SU-DHL-6 (cell line): ENCODE results near the gene MTCP1.

Experiments
- H2AFZ ChIP-seq: fragments of 200-600 bp; sonication (generic); 2 replicates; pipeline ENCODE4 v1.6.1; 2014; ENCODE audit warnings: low read depth, mild to moderate bottlenecking, moderate library complexity, mixed read lengths, antibody characterized with exemption, low read length; ENCODE audit not compliant: severe bottlenecking
- H3F3A ChIP-seq: fragments of 200-600 bp; shearing (Covaris generic); 2 replicates; pipeline ENCODE4 v1.6.0; 2016; ENCODE audit warnings: antibody characterized with exemption, mild to moderate bottlenecking; ENCODE audit not compliant: insufficient read depth
- H3K27ac ChIP-seq: fragments of 200-600 bp; sonication (generic); 2 replicates; pipeline ENCODE4 v1.5.1; 2016; ENCODE audit warnings: low read depth, mild to moderate bottlenecking, low read length, moderate library complexity, mixed read lengths
- H3K27me3 ChIP-seq: fragments of 200-600 bp; sonication (generic), shearing (Covaris generic); 2 replicates; pipeline ENCODE4 v1.6.0; 2014; ENCODE audit warnings: mild to moderate bottlenecking, low read length
- H3K36me3 ChIP-seq: fragments of 200-600 bp; sonication (generic); 2 replicates; pipeline ENCODE4 v1.6.1; 2014; ENCODE audit warnings: mild to moderate bottlenecking, low read length, mixed read lengths
- H3K4me2 ChIP-seq: fragments of 300-600, 200-600 bp; shearing (Covaris generic), sonication (generic); 2 replicates; pipeline ENCODE4 v1.6.0; 2014; ENCODE audit warnings: low read length, low read depth, mild to moderate bottlenecking; ENCODE audit not compliant: poor library complexity, severe bottlenecking
- H3K4me3 ChIP-seq: fragments of 200-600 bp; sonication (generic); 2 replicates; pipeline ENCODE4 v1.5.1; 2014; ENCODE audit warnings: antibody characterized with exemption, low read length, mild to moderate bottlenecking, mixed read lengths; ENCODE audit not compliant: insufficient read depth, poor library complexity, severe bottlenecking
- H3K79me2 ChIP-seq: fragments of 200-600 bp; sonication (generic); 2 replicates; pipeline ENCODE4 v1.6.1; 2014; ENCODE audit warnings: mild to moderate bottlenecking, low read length, moderate library complexity; ENCODE audit not compliant: insufficient read depth
- H3K9ac ChIP-seq: fragments of 200-600 bp; sonication (generic); 2 replicates; pipeline ENCODE4 v1.7.0; 2014; ENCODE audit warnings: mild to moderate bottlenecking, low read length
- H3K9me2 ChIP-seq: fragments of 200-600 bp; sonication (generic); replicated peaks from 2 replicates; pipeline ENCODE4 v1.6.1; 2014; ENCODE audit warnings: low read length; ENCODE audit not compliant: insufficient read depth
- H3K9me3 ChIP-seq: fragments of 200-600 bp; sonication (generic); 2 replicates; pipeline ENCODE4 v1.6.1; 2014; ENCODE audit warnings: low read length, mixed read lengths; ENCODE audit not compliant: insufficient read depth
- H4K20me1 ChIP-seq: fragments of 200-600 bp; sonication (generic); 2 replicates; pipeline ENCODE4 v1.6.1; 2014; ENCODE audit warnings: low read depth, mild to moderate bottlenecking, antibody characterized with exemption, low read length, moderate library complexity, mixed read lengths
- CTCF ChIP-seq: fragments of 200-600 bp; sonication (generic); IDR thresholded peaks from one replicate; pipeline ENCODE4 v1.5.1; 2017; ENCODE audit warnings: antibody characterized with exemption, mild to moderate bottlenecking, low read length, moderate library complexity; ENCODE audit not compliant: insufficient read depth, poor library complexity, severe bottlenecking
- EZH2phosphoT487 ChIP-seq: fragments of 200-600 bp; sonication (generic), shearing (Covaris generic); conservative IDR thresholded peaks from 2 replicates; pipeline ENCODE4 v1.6.1; 2018; ENCODE audit warnings: mild to moderate bottlenecking, antibody characterized with exemption, low read length, moderate library complexity, mixed read lengths

The MTCP1 gene

GRCh38 chrX:155028877-155029291, 42.1 kb downstream of the MTCP1 start:
- TF ChIP-seq EZH2phosphoT487 (no peak), CTCF (no peak)
- peak overlapping the region; percentile 87 for H3K9ac ChIP-seq
- no peak overlapping the region for H3K4me3 ChIP-seq
- H2AFZ ChIP-seq: no peak overlapping the region
- H3K4me2 ChIP-seq: peak overlapping the region; percentile 79
- H3K27me3 ChIP-seq: no peaks in the 10 kb centered on the region
- no peaks in the 10 kb centered on the region for H4K20me1 ChIP-seq
- H3K27ac ChIP-seq: no peak overlapping the region
- peaks cover 12% of the 10 kb centered on the region for H3F3A ChIP-seq
- no peaks in the 10 kb centered on the region for H3K9me2 ChIP-seq
- H3K9me3 ChIP-seq: no peaks in the 10 kb centered on the region
- H3K79me2 ChIP-seq: peaks cover 33% of the 10 kb centered on the region
- H3K36me3 ChIP-seq: no peaks in the 10 kb centered on the region

DNA sequence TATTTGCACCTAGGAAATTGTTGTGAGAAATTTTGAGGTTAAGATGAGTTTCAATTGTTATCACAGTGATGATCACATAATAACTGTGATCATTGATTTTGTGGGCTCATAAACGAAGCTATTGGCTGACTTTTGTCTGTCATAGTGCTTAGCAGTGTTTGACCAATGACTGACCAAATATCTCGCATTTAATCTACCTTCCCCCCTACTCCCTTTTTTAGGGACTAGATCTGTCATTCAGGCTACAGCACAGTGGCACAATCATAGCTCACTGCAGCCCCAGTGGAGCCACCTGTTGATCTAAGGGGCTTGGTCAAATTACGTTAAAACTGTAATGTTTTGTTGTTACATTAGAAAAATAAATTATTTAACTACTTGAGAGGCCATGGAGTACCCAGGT, 42.8 kb downstream of the MTCP1 start:
- H3K9me2 ChIP-seq: no peaks in the 10 kb centered on the region
- H3K9ac ChIP-seq: peak overlapping the region; percentile 87
- peaks cover 12% of the 10 kb centered on the region for H3F3A ChIP-seq
- peak overlapping the region; percentile 24 for H2AFZ ChIP-seq
- H3K27me3 ChIP-seq: no peaks in the 10 kb centered on the region
- H4K20me1 ChIP-seq: no peaks in the 10 kb centered on the region
- H3K9me3 ChIP-seq: no peaks in the 10 kb centered on the region
- H3K27ac ChIP-seq: peak overlapping the region; percentile 98
- peak overlapping the region; percentile 79 for H3K4me2 ChIP-seq
- H3K4me3 ChIP-seq: peak overlapping the region; percentile 90
- no peaks in the 10 kb centered on the region for H3K36me3 ChIP-seq
- peaks cover 33% of the 10 kb centered on the region for H3K79me2 ChIP-seq
- TF ChIP-seq CTCF (no peak), EZH2phosphoT487 (no peak)

- no peaks in the 10 kb centered on the region for H3K9me2 ChIP-seq
- H3K9ac ChIP-seq: peak overlapping the region; percentile 87
- peak overlapping the region; percentile 51 for H2AFZ ChIP-seq
- TF ChIP-seq EZH2phosphoT487: no peak
- TF ChIP-seq CTCF: no peak
- H3K79me2 ChIP-seq: peaks cover 33% of the 10 kb centered on the region
- no peaks in the 10 kb centered on the region for H4K20me1 ChIP-seq
- no peaks in the 10 kb centered on the region for H3K27me3 ChIP-seq
- no peaks in the 10 kb centered on the region for H3K9me3 ChIP-seq
- H3K4me3 ChIP-seq: peak overlapping the region; percentile 90
- peaks cover 12% of the 10 kb centered on the region for H3F3A ChIP-seq
- peak overlapping the region; percentile 98 for H3K27ac ChIP-seq
- H3K4me2 ChIP-seq: peak overlapping the region; percentile 79
- H3K36me3 ChIP-seq: no peaks in the 10 kb centered on the region
These were observed 43.3 kb downstream of the MTCP1 start for GRCh38 chrX:155027509-155028066.
